Gastroesophageal sphincter (tissue), 3 donors: ENCODE results near the gene FBXL13.

Experiments used
- EP300 ChIP-seq: sonication (generic); formaldehyde crosslinking; IDR thresholded peaks from one replicate; pipeline ENCODE4 v1.6.1; 2017; ENCODE audit warnings: antibody characterized with exemption, mild to moderate bottlenecking
- TF ChIP-seq, protein P1 (sequence below), 4 experiments: fragments of 200-600 bp in 2 of 4; fragments of 450-650 bp in 2 of 4; sonication (generic) in 1 of 4; IDR thresholded peaks; one replicate each; pipeline ENCODE4 v1.5.1; 2017 to 2019; ENCODE audit warnings: antibody characterized with exemption in 4 of 4, mild to moderate bottlenecking in 2 of 4, moderate library complexity in 2 of 4

GRCh38 chr7:102988088-102988487 is 86.5 kb downstream of the FBXL13 start:
- TF ChIP-seq, protein P1, sequence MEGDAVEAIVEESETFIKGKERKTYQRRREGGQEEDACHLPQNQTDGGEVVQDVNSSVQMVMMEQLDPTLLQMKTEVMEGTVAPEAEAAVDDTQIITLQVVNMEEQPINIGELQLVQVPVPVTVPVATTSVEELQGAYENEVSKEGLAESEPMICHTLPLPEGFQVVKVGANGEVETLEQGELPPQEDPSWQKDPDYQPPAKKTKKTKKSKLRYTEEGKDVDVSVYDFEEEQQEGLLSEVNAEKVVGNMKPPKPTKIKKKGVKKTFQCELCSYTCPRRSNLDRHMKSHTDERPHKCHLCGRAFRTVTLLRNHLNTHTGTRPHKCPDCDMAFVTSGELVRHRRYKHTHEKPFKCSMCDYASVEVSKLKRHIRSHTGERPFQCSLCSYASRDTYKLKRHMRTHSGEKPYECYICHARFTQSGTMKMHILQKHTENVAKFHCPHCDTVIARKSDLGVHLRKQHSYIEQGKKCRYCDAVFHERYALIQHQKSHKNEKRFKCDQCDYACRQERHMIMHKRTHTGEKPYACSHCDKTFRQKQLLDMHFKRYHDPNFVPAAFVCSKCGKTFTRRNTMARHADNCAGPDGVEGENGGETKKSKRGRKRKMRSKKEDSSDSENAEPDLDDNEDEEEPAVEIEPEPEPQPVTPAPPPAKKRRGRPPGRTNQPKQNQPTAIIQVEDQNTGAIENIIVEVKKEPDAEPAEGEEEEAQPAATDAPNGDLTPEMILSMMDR (IDR thresholded peaks at IDR 0.05) = no peak
- no peak for TF ChIP-seq EP300
